Measurements from ENCODE around the gene PRKCD.

The PRKCD gene

GRCh38 chr3:53216723-53217122 lies 55.7 kb downstream of the PRKCD start:
- H3K27me3 ChIP-seq = no peaks in the 10 kb centered on the region
- no peaks in the 10 kb centered on the region for H3K9me3 ChIP-seq
- H3K27ac ChIP-seq = peak overlapping the region; percentile 73
- TF ChIP-seq CTCF (IDR thresholded peaks at IDR 0.05) = no peak
- H3K4me3 ChIP-seq (ENCODE audit: low read depth in 1 of 2, low read length in 1 of 2) = no peak overlapping the region
- H3K4me1 ChIP-seq (ENCODE audit: control insufficient read depth in 1 of 2, insufficient read depth in 1 of 2, low read depth in 1 of 2, low read length in 1 of 2) = peaks cover 12 to 20% of the 10 kb centered on the region in 2 experiments
- H3K36me3 ChIP-seq = peaks cover 17% of the 10 kb centered on the region

GRCh38 chr3:53217175-53217574 lies 56.2 kb downstream of the PRKCD start:
- TF ChIP-seq CTCF (IDR thresholded peaks at IDR 0.05) = no peak
- Histone ChIP-seq H3K27ac (peak overlapping the region; percentile 73), H3K4me3 (ENCODE audit: low read depth in 1 of 2, low read length in 1 of 2) (no peak overlapping the region), H3K27me3 (no peaks in the 10 kb centered on the region), H3K4me1 (ENCODE audit: control insufficient read depth in 1 of 2, insufficient read depth in 1 of 2, low read depth in 1 of 2, low read length in 1 of 2) (peaks cover 12 to 20% of the 10 kb centered on the region in 2 experiments), H3K36me3 (peaks cover 21% of the 10 kb centered on the region), H3K9me3 (no peaks in the 10 kb centered on the region)

GRCh38 chr3:53218131-53218530 lies 57.1 kb downstream of the PRKCD start:
- Histone ChIP-seq H3K36me3 (peaks cover 31% of the 10 kb centered on the region), H3K4me3 (ENCODE audit: low read depth in 1 of 2, low read length in 1 of 2) (peak overlapping the region in 1 of 2 experiments; percentile 28), H3K27me3 (no peaks in the 10 kb centered on the region), H3K27ac (peak overlapping the region; percentile 73), H3K9me3 (no peaks in the 10 kb centered on the region), H3K4me1 (ENCODE audit: control insufficient read depth in 1 of 2, insufficient read depth in 1 of 2, low read depth in 1 of 2, low read length in 1 of 2) (peaks cover 12 to 20% of the 10 kb centered on the region in 2 experiments)
- TF ChIP-seq CTCF (IDR thresholded peaks at IDR 0.05) = no peak

GRCh38 chr3:53219895-53220483 lies 59.0 kb downstream of the PRKCD start:
- Histone ChIP-seq H3K27me3 (no peaks in the 10 kb centered on the region), H3K4me3 (ENCODE audit: low read depth in 1 of 2, low read length in 1 of 2) (no peak overlapping the region), H3K9me3 (no peaks in the 10 kb centered on the region), H3K27ac (peak overlapping the region; percentile 97), H3K36me3 (peaks cover 49% of the 10 kb centered on the region), H3K4me1 (ENCODE audit: control insufficient read depth in 1 of 2, insufficient read depth in 1 of 2, low read depth in 1 of 2, low read length in 1 of 2) (peaks cover 12 to 20% of the 10 kb centered on the region in 2 experiments)
- TF ChIP-seq CTCF (IDR thresholded peaks at IDR 0.05) = peak; percentile 87

- Histone ChIP-seq H3K4me3 (ENCODE audit: low read depth in 1 of 2, low read length in 1 of 2) (no peak overlapping the region), H3K9me3 (no peaks in the 10 kb centered on the region), H3K4me1 (ENCODE audit: control insufficient read depth in 1 of 2, insufficient read depth in 1 of 2, low read depth in 1 of 2, low read length in 1 of 2) (peaks cover 12 to 20% of the 10 kb centered on the region in 2 experiments), H3K36me3 (peaks cover 63% of the 10 kb centered on the region), H3K27me3 (no peaks in the 10 kb centered on the region), H3K27ac (peak overlapping the region; percentile 97)
- no peak for TF ChIP-seq CTCF (IDR thresholded peaks at IDR 0.05)
Observed at GRCh38 chr3:53221345-53221744, 60.3 kb downstream of the PRKCD start.

All from neutrophil (primary cell).